GM12878 (cell line): ENCODE data around the gene NKD1. TPM values are rescaled to one million over a fixed set of nuclear protein-coding genes. Genes with fewer than 3 reads are reported as not detected.

Experiments
- CBX3 ChIP-seq: fragments of 200-600 bp; sonication (generic); IDR thresholded peaks from 2 replicates; pipeline ENCODE4 v1.6.1; 2016; ENCODE audit warnings: low read depth, borderline replicate concordance
- HCFC1 ChIP-seq: fragments of 150-350 bp; IDR thresholded peaks from 2 replicates; pipeline ENCODE4 v1.6.1; 2014; ENCODE audit warnings: low read length
- IRF4 ChIP-seq: IDR thresholded peaks from 2 replicates; pipeline ENCODE4 v1.6.1; 2011; ENCODE audit warnings: low read depth, low read length
- NR2C1 ChIP-seq: fragments of 450-650 bp; IDR thresholded peaks from 2 replicates; pipeline ENCODE4 v1.6.1; 2017; ENCODE audit warnings: antibody characterized with exemption, mild to moderate bottlenecking, moderate library complexity
- NR2C2 ChIP-seq: IDR thresholded peaks from 2 replicates; pipeline ENCODE4 v1.6.1; 2011; ENCODE audit warnings: borderline replicate concordance, low read depth; ENCODE audit not compliant: control insufficient read depth, insufficient read length
- POLR2A ChIP-seq: IDR thresholded peaks from 2 replicates; pipeline ENCODE4 v1.6.1; 2011; ENCODE audit warnings: low read depth, mild to moderate bottlenecking, low read length
- POLR2AphosphoS5 ChIP-seq: IDR thresholded peaks from 2 replicates; pipeline ENCODE4 v1.6.1; 2011; ENCODE audit warnings: mild to moderate bottlenecking, low read length, inconsistent platforms
- RB1 ChIP-seq: fragments of 450-650 bp; formaldehyde crosslinking; IDR thresholded peaks from 2 replicates; pipeline ENCODE4 v1.6.1; 2017; ENCODE audit warnings: mild to moderate bottlenecking, borderline replicate concordance
- SMAD1 ChIP-seq: fragments of 450-650 bp; IDR thresholded peaks from 2 replicates; pipeline ENCODE4 v1.6.1; 2018; ENCODE audit warnings: mild to moderate bottlenecking, low read depth; ENCODE audit not compliant: partially characterized antibody
- SPI1 ChIP-seq: IDR thresholded peaks from 2 replicates; pipeline ENCODE4 v1.6.1; 2011; ENCODE audit warnings: low read depth, mild to moderate bottlenecking, low read length, moderate library complexity, borderline replicate concordance; ENCODE audit not compliant: insufficient read depth
- SREBF2 ChIP-seq: IDR thresholded peaks from 2 replicates; pipeline ENCODE4 v1.6.1; 2012; ENCODE audit warnings: mild to moderate bottlenecking, low read length
- STAT3 ChIP-seq: IDR thresholded peaks from 2 replicates; pipeline ENCODE4 v1.6.1; 2011; ENCODE audit warnings: low read depth, low read length, improper control_type of control experiment
- polyA plus RNA-seq, 11 experiments: library from polyadenylated mRNA; depleted of rRNA in 4 of 11; unstranded in 6 of 11; stranded (reverse) in 5 of 11; fragments of >200 nt; fragmentation: Nextera tagmentation in 4 of 11; fragmentation: Illumina TruSeq in 1 of 11; extraction: Ambion mirVana in 4 of 11; extraction: Trizol in 1 of 11; gene quantifications; 1 replicate in 1 of 11; 2 replicates in 10 of 11; pipeline versions ENCODE4 v1.2.1 to v1.2.3, GENCODE V29; 2011 to 2016; ENCODE audit warnings: inconsistent platforms in 2 of 11, missing spikeins in 2 of 11, low read depth in 1 of 11
- total RNA-seq, 4 experiments: library from RNA; depleted of rRNA in 3 of 4; stranded (reverse); fragments of >200 nt in 3 of 4; fragmentation: Illumina TruSeq in 1 of 4; extraction: Trizol in 1 of 4; gene quantifications; 2 replicates each; pipeline versions ENCODE4 v1.2.1 to v1.2.3, GENCODE V29; 2013 to 2021
- TF ChIP-seq, protein P1 (sequence below): fragments of 450-650 bp; IDR thresholded peaks from 2 replicates; pipeline ENCODE4 v1.6.1; 2016; ENCODE audit warnings: mild to moderate bottlenecking
- TF ChIP-seq, protein P2 (sequence below): fragments of 450-650 bp; IDR thresholded peaks from 2 replicates; pipeline ENCODE4 v1.6.1; 2017; ENCODE audit warnings: borderline replicate concordance
- TF ChIP-seq, protein P3 (sequence below): fragments of 450-650 bp; IDR thresholded peaks from 2 replicates; pipeline ENCODE4 v1.6.1; 2017; ENCODE audit warnings: mild to moderate bottlenecking, moderate library complexity
- TF ChIP-seq, protein P4 (sequence below): fragments of 450-650 bp; IDR thresholded peaks from 2 replicates; pipeline ENCODE4 v1.6.1; 2017; ENCODE audit warnings: antibody characterized with exemption, mild to moderate bottlenecking, moderate library complexity
- TF ChIP-seq, protein P5 (sequence below): IDR thresholded peaks from 2 replicates; pipeline ENCODE4 v1.6.1; 2011; ENCODE audit warnings: low read depth, low read length, improper control_type of control experiment, borderline replicate concordance

NKD1 gene
- total and polyA plus RNA-seq, 10 of the 15 experiments (the other 5 are each of a cell fraction or from before 2014, with no cell fraction given): under 0.01 to 0.49 (median 0.04) TPM; not detected in 2

DNA sequence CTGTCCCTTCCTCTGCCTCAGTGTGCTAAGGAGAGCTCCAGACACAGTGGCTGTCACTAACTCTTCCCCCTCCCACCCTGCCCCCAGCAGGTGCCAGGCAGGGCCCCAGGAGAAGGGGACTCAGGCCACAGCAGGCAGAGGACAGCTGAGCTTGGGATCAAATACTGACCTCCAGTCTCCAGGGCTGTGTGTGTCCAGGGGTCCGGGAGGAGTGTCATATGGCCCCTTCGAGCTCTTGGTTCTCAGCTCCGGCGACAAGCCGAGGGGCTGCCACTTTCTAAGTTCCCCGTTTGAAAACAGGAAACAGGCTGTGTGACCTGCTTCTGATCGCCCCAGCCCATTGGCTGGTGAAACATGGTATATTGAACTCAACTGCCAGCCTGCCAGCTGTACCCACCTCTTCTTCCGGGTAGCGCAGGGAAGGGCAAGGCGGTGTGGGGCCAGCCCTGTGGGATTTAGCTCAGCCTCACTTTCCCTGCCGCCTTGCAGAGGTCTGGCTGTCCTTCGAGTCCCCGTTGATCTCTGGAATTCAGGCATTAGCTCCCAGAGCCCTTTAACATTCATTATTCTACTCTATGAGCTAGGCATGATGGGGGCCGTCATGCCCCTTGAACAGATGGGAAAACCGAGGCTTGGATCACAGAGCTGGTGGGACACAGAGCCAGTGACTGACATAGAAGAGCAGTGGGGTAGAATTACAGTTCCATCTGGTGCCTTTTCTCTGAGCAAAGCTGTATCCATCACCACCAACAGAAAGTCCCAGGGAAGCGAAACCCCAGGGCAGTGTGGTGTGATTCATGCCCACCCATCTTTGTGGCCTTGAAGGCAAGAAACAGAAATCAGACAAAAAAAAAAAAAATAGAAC, 133.1 kb downstream of the NKD1 start, which contains the start of gene SNX20 (continued):
- TF ChIP-seq STAT3: no peak
- TF ChIP-seq, protein P1, sequence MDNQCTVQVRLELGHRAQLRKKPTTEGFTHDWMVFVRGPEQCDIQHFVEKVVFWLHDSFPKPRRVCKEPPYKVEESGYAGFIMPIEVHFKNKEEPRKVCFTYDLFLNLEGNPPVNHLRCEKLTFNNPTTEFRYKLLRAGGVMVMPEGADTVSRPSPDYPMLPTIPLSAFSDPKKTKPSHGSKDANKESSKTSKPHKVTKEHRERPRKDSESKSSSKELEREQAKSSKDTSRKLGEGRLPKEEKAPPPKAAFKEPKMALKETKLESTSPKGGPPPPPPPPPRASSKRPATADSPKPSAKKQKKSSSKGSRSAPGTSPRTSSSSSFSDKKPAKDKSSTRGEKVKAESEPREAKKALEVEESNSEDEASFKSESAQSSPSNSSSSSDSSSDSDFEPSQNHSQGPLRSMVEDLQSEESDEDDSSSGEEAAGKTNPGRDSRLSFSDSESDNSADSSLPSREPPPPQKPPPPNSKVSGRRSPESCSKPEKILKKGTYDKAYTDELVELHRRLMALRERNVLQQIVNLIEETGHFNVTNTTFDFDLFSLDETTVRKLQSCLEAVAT: peak; percentile 68
- no peak for TF ChIP-seq HCFC1
- TF ChIP-seq NR2C2: no peak
- TF ChIP-seq POLR2AphosphoS5: peak; percentile 84
- TF ChIP-seq, protein P2, sequence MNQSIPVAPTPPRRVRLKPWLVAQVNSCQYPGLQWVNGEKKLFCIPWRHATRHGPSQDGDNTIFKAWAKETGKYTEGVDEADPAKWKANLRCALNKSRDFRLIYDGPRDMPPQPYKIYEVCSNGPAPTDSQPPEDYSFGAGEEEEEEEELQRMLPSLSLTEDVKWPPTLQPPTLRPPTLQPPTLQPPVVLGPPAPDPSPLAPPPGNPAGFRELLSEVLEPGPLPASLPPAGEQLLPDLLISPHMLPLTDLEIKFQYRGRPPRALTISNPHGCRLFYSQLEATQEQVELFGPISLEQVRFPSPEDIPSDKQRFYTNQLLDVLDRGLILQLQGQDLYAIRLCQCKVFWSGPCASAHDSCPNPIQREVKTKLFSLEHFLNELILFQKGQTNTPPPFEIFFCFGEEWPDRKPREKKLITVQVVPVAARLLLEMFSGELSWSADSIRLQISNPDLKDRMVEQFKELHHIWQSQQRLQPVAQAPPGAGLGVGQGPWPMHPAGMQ: no peak
- peak; percentile 45; the same call in 1 of the 2 replicates for TF ChIP-seq NR2C1
- peak; percentile 51 for TF ChIP-seq SPI1
- TF ChIP-seq POLR2A: peak; percentile 68
- TF ChIP-seq, protein P3, sequence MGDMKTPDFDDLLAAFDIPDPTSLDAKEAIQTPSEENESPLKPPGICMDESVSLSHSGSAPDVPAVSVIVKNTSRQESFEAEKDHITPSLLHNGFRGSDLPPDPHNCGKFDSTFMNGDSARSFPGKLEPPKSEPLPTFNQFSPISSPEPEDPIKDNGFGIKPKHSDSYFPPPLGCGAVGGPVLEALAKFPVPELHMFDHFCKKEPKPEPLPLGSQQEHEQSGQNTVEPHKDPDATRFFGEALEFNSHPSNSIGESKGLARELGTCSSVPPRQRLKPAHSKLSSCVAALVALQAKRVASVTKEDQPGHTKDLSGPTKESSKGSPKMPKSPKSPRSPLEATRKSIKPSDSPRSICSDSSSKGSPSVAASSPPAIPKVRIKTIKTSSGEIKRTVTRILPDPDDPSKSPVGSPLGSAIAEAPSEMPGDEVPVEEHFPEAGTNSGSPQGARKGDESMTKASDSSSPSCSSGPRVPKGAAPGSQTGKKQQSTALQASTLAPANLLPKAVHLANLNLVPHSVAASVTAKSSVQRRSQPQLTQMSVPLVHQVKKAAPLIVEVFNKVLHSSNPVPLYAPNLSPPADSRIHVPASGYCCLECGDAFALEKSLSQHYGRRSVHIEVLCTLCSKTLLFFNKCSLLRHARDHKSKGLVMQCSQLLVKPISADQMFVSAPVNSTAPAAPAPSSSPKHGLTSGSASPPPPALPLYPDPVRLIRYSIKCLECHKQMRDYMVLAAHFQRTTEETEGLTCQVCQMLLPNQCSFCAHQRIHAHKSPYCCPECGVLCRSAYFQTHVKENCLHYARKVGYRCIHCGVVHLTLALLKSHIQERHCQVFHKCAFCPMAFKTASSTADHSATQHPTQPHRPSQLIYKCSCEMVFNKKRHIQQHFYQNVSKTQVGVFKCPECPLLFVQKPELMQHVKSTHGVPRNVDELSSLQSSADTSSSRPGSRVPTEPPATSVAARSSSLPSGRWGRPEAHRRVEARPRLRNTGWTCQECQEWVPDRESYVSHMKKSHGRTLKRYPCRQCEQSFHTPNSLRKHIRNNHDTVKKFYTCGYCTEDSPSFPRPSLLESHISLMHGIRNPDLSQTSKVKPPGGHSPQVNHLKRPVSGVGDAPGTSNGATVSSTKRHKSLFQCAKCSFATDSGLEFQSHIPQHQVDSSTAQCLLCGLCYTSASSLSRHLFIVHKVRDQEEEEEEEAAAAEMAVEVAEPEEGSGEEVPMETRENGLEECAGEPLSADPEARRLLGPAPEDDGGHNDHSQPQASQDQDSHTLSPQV: no peak
- TF ChIP-seq SREBF2: no peak
- no peak for TF ChIP-seq SMAD1
- TF ChIP-seq, protein P4, sequence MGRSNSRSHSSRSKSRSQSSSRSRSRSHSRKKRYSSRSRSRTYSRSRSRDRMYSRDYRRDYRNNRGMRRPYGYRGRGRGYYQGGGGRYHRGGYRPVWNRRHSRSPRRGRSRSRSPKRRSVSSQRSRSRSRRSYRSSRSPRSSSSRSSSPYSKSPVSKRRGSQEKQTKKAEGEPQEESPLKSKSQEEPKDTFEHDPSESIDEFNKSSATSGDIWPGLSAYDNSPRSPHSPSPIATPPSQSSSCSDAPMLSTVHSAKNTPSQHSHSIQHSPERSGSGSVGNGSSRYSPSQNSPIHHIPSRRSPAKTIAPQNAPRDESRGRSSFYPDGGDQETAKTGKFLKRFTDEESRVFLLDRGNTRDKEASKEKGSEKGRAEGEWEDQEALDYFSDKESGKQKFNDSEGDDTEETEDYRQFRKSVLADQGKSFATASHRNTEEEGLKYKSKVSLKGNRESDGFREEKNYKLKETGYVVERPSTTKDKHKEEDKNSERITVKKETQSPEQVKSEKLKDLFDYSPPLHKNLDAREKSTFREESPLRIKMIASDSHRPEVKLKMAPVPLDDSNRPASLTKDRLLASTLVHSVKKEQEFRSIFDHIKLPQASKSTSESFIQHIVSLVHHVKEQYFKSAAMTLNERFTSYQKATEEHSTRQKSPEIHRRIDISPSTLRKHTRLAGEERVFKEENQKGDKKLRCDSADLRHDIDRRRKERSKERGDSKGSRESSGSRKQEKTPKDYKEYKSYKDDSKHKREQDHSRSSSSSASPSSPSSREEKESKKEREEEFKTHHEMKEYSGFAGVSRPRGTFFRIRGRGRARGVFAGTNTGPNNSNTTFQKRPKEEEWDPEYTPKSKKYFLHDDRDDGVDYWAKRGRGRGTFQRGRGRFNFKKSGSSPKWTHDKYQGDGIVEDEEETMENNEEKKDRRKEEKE: no peak
- TF ChIP-seq CBX3: no peak
- TF ChIP-seq, protein P5, sequence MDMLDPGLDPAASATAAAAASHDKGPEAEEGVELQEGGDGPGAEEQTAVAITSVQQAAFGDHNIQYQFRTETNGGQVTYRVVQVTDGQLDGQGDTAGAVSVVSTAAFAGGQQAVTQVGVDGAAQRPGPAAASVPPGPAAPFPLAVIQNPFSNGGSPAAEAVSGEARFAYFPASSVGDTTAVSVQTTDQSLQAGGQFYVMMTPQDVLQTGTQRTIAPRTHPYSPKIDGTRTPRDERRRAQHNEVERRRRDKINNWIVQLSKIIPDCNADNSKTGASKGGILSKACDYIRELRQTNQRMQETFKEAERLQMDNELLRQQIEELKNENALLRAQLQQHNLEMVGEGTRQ: no peak
- TF ChIP-seq RB1: no peak
- no peak for TF ChIP-seq IRF4
